Activated CD8-positive, alpha-beta memory T cell treated with anti-CD3 and anti-CD28 coated beads for 24 hours (primary cell): ENCODE results near the gene COL16A1.

Experiments
- DNase-seq: peaks from one replicate; pipeline ENCODE4 v3.0.0-alpha.2; 2020

Gene COL16A1

DNA sequence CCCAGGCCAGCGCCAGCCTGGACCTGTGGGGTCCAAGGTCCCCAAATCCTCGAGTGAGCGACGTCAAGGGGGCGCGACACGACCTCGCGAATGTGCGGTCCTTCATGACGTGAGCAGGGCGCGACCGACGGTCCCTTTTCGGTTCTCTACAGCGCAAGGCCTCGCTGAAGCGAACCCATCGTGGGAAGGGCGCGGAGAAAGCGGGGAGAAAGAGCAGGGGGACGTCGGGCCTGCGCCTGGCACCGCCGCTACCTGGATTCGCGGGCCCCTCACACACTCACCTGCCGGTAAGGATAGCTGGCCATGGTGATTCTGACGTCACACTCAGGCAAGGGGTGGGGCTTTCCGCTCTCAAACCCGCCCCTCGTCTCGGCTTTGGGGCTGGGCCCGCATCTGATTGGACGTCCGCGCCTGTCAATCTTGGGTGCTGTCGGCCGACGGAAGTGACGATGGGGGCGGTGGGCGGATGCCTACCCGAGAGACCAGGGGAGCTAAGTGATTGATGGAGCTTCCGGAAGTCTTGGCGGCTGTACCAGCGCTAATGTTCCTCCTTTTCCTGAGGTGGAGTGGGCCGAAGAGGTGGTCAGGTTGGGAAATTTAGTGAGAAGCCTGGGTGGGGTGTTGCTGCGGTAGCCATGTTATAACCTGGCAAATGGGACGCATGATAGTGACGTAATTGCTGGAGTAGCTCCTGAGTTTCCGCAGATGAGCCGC is 59.1 kb downstream of the COL16A1 start, which contains the start of gene PEF1:
TSS of gene PEF1 (minus strand) at position 317 of the 714 bp plus-strand sequence. CDS start at position 305, 12 bp downstream.
- peak; percentile 99 for DNase-seq

DNA sequence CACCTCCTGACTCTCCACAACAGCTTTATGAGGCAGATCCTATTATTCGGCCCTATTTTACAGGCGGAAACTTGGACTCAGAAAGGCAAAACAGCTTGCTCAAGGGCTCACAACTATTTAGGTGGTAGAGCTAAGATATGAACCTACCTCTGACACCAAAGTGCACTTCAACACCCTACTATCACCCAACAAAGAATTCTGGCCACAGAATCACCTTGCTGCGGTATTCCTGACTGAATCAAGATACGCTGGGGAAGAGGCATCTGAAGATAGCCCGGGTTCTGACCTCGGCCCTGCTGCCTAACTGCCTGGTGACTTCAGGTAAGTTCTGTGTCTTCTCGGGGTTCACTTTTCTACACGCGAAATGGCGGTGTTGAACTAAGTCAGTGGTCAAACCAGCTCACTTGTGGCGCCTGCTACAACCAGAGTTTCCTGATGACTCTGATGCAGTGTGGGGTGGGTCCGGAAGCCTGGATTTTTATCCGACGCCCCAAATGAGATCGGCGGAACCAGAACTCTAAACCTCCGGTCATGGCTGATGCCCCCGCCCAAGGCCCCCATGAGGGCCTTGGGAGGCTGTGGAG is 59.7 kb downstream of the COL16A1 start:
- DNase-seq = no peak

DNA sequence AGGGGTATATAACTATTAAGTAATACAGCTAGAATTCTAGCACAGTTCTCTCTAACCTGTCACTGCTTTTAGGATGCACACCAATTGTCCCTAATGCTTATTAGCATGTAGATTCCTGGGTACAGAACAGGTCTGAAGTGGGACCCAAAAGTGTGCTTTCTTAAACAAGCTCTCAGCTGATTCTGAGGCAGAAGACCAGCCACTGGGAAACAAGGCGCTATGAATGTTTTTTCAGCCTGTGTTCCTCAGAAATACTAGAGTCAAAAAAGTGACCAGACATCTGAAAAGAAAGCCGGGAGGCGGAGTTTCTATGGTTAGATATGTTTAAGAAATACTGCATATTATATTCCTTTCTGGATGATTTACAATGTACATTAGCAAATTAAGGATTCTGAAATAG is 60.9 kb downstream of the COL16A1 start:
- DNase-seq = no peak

DNA sequence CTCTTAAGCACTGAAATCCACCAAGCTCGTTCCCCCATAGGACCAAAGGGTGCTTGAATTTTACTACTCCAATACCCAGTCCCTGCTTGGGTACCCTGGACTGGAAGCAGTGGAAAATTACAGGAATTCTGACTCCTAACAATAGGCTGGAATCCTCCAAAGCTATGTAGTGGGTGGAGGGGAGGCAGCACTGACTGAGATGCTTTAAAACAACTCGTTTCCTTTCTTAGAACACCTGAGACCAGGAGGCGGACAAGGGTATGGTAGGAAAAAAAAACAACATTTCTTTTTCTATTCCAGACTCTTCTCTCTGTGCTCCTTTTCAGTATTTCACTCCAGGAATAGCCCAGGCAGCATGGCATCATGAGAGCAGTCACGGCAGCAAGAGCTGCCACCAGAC is 61.5 kb downstream of the COL16A1 start:
- DNase-seq = no peak

DNA sequence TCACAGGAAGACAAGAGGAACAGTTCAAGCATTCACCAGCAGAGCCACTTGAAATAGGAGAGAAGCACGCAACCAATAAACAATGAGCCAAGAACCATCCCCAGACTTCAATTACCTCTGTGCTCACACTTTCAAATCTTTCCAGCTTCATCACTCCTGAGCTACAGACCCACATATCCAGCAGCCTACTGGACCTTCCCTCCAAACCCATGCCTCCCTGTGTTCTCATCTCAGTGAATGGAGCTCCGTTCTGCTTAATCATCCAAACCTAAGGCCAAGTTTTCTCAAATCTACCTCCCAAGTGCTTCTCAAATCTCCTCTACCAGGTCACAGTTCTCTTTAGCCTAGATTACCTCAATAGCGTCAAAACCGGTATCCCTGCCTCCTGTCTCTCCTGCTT is 62.9 kb downstream of the COL16A1 start:
- DNase-seq = no peak

DNA sequence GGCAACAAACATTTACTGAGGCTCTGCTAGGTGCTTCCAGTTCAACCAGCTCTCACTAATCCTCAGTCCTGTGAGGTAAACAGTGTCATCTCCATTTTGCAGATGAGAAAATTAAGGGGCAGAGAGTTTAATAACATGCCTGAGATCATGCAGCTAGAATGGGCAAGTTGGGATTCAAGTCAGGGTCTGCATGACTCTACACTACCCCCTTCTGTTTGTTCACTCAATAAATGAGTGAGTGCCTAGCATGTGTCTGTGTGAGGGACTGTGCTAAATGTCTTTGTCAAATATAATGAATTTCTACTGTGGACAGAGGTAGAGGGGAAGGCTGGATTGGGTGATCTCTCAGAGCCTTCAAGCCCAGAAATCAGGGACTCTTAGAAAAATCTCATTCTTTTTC is 63.6 kb downstream of the COL16A1 start:
- no peak for DNase-seq

DNA sequence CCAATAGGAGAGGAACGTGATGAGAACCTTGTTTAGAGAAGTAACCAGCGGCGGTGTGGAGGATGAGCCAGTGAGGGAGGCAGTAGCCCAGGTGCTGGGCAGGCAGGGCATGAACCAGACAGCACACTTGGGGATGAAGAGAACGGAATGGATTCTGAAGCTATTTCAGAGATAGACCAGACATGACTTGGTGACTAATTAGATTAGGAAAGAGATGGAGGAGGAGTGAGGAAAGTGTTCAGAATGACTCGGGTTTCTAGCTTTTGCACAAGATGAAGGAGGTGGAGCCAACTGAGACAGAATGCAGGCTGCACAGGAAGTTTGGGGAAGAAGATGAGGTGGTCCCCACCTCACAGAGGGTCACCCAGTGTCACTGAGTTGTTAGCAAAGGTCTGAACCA is 64.3 kb downstream of the COL16A1 start:
- no peak for DNase-seq

DNA sequence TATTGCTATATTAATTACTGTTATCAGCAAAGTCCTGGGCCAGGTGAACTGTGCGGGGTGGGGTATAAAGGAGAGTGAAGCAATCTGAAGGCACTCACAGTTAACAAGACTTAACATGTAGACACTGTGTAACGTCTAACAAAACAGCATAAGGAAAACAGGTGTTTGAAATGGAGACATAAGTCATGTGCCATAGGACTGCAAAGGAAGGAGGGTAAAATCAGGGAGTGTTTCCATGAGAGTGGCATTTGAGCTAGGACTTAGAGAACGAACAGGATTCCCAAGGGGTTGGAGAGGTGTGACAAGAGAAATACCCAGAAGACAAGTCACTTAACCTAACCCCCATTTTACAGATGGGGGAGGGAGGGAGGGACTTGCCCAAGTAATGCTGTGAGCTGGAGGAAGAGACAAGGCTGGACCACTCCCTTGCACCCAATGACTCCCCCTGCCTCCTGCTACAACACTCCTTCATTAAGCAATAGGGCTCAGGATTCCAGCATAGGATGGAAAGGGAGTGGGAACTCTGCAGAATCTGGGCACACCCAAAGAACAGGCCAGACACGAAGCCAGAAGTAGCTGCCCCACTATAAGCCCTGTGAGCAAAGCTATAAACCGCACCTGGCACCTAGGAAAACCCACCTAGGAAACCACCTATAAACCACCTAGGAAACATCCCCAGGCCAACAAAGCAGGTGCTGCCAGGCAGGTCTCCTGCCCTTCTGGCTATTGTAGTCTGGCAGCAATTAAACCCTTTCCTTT is 65.7 kb downstream of the COL16A1 start:
- DNase-seq = no peak

DNA sequence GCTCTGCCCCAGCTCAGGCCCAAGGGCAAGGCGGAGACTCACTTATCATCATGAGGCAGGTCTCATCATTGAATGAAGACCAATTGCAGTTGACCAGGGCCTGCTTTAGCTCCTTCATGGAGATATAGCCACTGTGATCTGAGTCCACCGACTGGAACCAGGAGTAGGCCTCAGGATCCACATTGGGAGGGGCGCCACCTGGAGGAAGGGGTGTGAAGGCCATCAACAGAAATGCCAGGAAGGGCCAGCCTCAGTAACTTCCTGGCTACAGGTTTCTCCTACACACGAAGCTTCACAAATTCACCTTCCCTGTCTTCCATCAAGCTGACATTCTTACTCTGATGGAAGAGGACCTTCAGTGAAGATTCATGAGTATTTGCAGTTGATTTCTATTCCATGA is 70.7 kb downstream of the COL16A1 start:
- no peak for DNase-seq

DNA sequence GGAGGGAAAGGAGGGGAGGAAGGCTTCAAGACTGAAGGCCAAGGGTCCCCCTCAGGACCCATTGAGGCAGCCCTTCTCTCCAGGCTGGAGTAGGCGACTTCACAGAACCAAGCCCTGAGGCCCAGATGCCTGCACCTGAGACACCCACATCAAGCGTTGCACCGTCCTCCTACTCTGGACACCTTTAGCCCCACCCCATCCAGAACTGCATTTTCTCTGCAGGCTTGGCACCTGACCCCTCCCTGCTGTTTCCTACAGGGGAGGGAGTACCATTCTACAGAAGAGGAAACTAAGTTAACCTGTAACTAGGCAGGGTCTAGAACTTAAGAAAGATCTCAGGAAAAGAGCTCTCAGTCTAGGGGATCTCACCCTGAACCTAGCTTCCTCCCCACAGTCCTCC is 71.2 kb downstream of the COL16A1 start:
- DNase-seq = no peak

DNA sequence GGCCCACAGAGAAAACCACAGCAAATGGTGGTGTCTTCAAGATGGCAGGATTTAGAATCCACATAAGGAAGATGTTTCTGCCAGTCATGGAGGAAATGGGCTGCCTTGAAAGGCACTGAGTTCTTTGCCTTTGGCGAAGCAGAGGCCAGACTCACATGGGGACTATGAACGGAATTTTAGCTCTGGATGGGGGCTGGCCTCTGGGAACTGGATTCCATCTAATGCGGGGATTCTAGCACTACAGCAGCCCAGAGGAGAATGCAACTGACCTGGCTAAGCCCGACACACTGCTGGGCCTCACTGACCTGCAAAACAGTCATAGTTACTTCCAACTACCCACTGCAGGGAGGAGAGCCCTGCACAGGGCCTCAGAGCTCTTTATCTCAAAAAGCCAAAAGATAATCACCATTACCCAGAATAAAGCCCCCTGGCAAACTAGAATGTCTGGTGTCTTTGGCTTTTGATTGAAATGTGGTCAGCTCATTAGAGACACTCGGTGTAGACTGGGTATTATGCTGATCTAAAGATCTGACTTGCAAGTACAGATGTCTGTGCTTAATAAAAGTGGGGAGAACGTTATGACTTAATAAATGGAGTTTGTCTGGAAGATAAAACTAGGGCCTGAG is 74.8 kb downstream of the COL16A1 start:
- no peak for DNase-seq

DNA sequence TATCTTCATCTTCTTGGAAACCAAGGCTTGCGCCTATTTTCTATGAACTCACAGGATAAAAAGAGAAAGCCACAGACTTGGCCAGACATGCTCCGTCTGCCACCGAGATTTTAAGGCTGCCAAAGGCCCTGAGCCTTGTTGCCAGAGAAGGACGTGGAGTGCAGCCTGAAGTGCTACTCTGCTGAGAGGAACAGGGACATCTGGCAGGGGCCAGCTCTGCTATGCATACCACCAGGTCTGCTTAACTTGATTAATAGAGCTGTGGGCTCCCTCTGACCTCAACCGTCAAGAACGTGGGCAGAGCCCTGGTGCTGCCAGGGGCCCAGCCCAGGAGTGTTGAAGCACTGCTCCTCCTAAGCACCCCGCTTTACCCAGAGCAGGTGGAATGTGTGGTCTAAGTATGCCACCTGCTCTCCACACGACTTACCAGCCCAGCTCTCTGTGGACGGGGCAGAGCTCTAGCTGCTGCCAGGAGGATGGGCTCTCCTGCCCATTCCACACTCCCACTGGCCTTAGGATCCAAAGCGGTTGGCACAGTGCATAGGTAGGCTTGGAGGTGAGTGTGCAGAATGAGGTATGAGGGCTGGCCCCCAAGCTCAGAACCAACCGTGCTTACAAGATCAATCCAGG is 75.8 kb downstream of the COL16A1 start:
- no peak for DNase-seq

DNA sequence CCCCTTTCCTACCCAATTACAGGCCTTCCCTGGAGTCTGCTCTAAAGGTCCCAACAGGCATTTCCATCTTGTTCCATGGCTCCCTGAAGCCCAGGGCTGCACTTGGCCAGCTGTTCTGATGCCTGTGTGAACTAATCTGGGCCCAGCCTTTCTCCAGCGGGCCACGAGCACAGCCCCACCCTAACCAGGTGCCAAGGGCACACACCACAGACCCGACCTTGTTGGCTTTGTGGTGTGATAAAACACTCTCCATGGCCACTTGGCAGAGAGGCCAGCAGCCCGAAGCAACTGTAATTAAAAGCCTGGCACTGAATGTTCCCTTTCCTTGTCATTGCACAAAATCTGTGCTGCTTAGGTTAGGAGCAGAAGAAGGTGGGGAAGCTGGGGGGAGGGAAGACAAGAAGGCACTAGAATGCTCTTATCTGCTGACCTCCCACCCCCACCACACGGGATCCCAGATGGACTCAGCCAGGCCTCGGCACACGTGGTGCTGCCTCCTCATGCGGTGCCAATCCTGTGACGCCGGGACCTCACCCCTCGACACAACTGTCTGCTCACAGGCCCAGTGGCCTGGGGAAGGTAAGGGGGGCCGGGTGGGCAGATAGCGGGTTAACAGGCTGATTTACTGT is 76.4 kb downstream of the COL16A1 start:
- no peak for DNase-seq

DNA sequence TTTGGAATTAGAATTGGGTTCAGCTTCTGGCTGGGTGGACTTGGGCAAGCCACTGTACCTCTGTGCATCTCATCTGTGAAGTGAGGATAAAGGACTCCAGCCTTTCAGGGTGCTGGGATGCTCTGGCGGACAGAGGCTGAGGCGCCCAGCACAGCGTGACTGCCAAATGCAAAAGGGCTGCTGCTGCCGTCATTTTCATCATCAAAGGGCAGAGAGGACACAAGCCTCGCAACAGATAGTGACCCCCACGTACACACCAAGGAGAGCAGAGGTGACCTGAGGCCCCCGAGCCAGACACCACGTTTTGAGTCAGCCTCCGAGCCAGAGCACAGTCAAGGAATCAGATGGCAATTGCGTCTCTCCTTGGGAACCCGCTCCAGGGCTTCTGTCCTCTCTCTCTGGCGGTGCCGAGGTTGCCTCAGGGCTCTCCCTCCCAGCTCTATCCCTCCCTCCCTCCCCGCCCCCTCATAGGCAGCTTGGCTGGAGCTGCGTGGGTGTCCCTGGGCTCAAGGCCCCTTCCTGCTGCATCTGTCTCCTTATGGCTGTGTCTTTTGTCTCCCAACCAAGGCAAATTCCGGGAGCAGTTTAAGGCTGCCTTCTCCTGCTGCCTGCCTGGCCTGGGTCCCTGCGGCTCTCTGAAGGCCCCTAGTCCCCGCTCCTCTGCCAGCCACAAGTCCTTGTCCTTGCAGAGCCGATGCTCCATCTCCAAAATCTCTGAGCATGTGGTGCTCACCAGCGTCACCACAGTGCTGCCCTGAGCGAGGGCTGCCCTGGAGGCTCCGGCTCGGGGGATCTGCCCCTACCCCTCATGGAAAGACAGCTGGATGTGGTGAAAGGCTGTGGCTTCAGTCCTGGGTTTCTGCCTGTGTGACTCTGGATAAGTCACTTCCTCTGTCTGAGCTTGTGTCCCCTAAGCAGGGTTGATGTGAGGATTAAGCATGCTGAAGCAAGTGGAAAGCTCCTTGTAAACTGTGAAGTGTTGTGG is 77.3 kb downstream of the COL16A1 start:
- DNase-seq = no peak

DNA sequence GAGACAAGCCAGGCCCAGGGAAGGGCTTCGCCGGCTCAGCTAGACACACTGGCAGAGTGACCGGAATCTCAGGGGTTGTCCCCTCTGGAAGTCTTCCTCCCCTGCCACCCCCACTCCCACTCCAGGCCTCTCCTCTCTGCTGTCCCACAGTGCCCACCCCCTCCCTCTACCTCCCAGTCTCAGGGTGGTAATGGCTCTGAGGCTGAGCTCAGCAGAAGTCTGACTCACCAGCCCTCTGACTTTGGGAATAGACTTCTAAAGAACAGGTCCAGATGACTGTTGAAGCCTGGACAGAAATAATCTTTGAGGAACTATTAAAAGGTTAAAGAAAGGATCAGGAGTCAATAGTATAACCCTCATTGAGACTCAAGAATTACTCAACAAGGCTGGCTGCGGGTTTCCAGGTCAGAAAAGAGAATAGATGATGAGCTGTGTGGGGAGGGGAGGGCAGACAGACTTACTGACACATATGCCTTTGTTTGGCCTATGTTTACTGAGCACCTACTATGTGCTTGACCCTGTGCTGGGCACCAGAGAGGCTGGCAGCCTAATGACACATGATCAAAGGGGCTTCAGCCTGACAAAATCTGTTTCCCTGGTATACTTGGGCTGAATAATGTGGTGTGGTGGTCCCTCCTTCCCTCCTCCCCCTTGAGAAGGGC is 78.1 kb downstream of the COL16A1 start:
- DNase-seq = no peak

DNA sequence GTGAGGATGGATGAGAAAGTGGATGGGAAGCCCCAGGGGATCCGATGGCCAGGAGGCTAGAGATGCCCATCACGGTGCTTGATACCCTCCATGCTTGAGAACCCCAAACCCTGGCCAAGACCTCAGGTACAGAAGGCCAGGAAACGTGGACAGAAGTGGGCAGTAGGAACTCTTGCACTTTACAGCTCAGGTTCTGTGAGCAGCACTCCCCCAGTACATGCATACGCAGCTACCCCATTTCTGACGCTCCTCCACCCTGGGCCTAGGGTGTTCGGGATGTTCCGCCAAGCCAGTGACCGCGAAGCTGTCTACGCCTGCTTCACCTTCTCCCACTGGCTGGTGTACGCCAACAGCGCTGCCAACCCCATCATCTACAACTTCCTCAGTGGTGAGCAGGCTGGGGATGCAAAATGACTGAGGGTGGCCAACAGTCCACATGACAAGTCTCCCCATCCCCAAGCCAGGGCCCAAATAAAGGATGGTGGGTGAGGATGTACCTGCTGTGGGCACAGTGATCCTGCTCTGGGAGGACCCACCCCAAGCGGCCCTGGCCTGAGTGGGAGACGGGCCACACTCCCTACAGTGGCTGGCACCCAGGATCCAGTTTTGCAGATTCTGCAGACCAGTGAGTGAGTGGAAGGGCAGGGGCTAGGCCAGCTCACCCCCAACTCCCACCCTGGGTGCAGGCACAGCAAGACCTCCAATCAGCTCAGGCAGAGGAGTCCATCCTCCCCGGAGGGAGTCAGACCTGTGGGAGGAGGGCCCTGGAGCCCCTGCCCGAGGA is 78.9 kb downstream of the COL16A1 start:
- no peak for DNase-seq

DNA sequence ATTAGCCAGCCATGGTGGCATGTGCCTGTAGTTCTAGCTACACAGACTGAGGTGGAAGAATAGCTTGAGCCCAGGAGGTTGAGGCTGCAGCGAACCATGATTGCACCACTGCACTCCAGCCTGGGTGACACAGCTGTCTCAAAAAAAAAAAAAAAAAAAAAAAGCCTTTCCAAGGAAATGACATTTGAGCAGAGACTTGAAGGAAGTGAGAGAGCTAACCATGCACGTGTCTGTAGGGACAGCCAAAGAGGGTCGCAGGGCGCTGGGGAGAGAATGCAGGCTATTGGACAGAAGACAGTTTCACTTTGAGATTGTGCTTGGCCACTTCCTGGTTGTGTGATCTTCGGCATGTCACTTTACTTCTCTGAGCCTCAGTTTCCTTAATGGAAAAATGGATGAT is 79.5 kb downstream of the COL16A1 start:
- no peak for DNase-seq

DNA sequence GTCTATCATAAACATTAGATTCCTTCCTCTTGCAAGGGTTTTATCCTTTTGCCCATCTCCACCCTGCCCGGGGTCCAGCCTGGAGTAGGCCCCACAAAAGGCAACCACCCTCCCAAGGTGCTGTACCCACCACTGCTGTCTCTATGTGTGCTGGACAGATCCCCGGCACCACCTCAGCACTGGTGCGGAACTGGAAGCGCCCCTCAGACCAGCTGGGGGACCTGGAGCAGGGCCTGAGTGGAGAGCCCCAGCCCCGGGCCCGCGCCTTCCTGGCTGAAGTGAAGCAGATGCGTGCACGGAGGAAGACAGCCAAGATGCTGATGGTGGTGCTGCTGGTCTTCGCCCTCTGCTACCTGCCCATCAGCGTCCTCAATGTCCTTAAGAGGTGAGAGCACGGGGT is 80.5 kb downstream of the COL16A1 start:
- no peak for DNase-seq

DNA sequence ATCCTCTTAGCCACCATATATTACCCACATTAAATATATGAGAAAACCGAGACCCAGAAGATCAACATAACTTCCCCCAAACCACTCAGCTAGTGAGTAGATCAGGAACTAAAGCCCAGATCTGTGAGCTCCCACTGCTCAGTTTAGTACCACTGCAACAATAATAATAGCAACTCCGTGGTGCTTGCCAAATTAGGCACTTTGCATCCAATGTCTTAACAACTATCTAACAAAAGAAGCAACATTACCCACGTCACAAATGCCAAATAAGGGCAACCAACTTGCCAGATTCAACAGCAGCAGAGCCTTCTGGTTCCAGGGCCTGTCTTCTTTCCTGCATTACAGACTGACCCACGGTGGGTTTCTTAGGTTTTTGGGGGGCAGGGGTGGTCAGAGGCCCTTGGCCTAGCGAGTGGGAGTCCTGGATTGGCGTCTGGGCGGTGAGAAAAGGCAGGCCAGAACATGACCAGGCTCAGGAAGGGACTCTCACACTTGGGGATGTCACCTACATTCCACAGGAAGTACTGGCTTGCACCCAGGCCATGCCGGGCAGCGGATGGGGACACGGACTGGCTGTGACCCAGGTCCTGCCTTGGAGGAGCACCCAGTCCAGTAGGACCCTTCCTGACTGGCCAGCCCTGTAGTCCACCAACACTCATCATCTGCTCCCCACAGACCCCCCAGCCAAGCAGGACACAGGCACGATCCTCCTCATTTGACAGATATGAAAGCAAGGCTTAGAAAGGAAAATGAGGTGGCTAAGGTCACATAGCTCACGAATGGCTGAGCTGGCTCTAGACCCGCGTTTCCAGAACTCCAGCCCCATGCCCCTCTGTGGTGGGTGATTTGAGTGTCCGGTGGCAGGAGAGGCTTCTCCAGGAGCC is 81.7 kb downstream of the COL16A1 start:
- DNase-seq = no peak
